ENCODE data around the gene ANTXR2.
"Not testable (repeated sequence)": the region's sequence is repeated elsewhere in the genome, so short reads cannot be mapped to it uniquely, and the experiment has no call there.

Gene ANTXR2

GRCh38 chr4:80007745-80008149 is 65.3 kb downstream of the ANTXR2 start:
- Histone ChIP-seq H3K4me1 (ENCODE audit: low read depth, poor library complexity, severe bottlenecking) (peaks cover 8% of the 10 kb centered on the region), H3K36me3 (ENCODE audit: insufficient read depth) (no peaks in the 10 kb centered on the region), H3K79me2 (ENCODE audit: insufficient read depth, low read depth) (no peaks in the 10 kb centered on the region), H3K27ac (no peak overlapping the region), H2AFZ (ENCODE audit: low read depth) (no peak overlapping the region), H3K27me3 (ENCODE audit: insufficient read depth, low read depth) (no peaks in the 10 kb centered on the region), H3K9ac (no peak overlapping the region), H3K4me2 (no peak overlapping the region), H3K4me3 (IDR thresholded peaks at IDR 0.05; ENCODE audit: insufficient read depth, low read depth, low read length) (no peak overlapping the region), H4K20me1 (ENCODE audit: insufficient read depth) (no peaks in the 10 kb centered on the region)
- TF ChIP-seq, protein P1, sequence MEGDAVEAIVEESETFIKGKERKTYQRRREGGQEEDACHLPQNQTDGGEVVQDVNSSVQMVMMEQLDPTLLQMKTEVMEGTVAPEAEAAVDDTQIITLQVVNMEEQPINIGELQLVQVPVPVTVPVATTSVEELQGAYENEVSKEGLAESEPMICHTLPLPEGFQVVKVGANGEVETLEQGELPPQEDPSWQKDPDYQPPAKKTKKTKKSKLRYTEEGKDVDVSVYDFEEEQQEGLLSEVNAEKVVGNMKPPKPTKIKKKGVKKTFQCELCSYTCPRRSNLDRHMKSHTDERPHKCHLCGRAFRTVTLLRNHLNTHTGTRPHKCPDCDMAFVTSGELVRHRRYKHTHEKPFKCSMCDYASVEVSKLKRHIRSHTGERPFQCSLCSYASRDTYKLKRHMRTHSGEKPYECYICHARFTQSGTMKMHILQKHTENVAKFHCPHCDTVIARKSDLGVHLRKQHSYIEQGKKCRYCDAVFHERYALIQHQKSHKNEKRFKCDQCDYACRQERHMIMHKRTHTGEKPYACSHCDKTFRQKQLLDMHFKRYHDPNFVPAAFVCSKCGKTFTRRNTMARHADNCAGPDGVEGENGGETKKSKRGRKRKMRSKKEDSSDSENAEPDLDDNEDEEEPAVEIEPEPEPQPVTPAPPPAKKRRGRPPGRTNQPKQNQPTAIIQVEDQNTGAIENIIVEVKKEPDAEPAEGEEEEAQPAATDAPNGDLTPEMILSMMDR (conservative IDR thresholded peaks at IDR 0.05; ENCODE audit: low read depth, low read length) = no peak

DNA sequence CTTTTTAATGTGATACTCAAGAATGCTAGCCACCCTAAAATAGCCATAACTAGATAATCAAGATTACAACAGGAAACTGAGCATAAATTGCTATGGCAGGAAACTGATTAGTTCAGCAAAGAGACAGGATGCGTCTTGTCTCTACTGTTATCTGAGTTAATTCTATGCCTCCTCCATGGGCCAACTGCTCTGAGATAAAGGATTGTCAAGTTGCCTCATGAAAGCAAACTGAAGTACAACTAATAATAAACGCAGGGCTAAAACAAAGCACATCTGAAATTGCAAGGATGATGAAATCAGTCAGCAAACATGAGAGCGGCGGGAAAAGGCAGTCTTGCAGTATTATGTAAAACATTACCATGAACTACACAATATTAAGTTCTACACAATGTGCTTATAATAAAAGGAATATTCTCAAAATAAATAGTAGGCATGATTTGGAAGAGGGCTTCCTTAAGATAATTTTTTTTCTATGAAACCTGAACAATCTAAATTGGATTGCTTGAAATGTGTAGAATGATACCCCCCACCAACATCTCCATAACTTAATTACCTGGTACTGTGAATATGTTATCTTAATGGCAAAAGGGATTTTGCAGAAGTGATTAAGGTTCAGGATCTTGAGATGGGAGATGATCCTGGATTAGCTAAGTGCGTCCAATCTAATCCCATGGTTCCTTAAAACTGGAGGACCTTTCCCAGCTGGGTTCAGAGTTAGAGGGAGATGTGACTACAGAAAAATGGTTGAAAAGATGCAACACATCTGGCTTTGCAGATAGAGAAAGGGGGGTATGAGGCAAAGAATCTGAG is 65.9 kb downstream of the ANTXR2 start:
- Histone ChIP-seq H2AFZ (ENCODE audit: low read depth) (no peak overlapping the region), H3K4me1 (ENCODE audit: low read depth, poor library complexity, severe bottlenecking) (peaks cover 8% of the 10 kb centered on the region), H3K4me3 (IDR thresholded peaks at IDR 0.05; ENCODE audit: insufficient read depth, low read depth, low read length) (no peak overlapping the region), H3K4me2 (no peak overlapping the region), H3K27ac (no peak overlapping the region), H3K27me3 (ENCODE audit: insufficient read depth, low read depth) (no peaks in the 10 kb centered on the region), H3K9ac (no peak overlapping the region), H3K36me3 (ENCODE audit: insufficient read depth) (no peaks in the 10 kb centered on the region), H4K20me1 (ENCODE audit: insufficient read depth) (no peaks in the 10 kb centered on the region), H3K79me2 (ENCODE audit: insufficient read depth, low read depth) (no peaks in the 10 kb centered on the region)
- TF ChIP-seq, protein P1 (conservative IDR thresholded peaks at IDR 0.05; ENCODE audit: low read depth, low read length) = no peak

- Histone ChIP-seq H3K4me3 (IDR thresholded peaks at IDR 0.05; ENCODE audit: insufficient read depth, low read depth, low read length) (no peak overlapping the region), H3K4me1 (ENCODE audit: low read depth, poor library complexity, severe bottlenecking) (peaks cover 8% of the 10 kb centered on the region), H3K36me3 (ENCODE audit: insufficient read depth) (no peaks in the 10 kb centered on the region), H3K9ac (no peak overlapping the region), H4K20me1 (ENCODE audit: insufficient read depth) (no peaks in the 10 kb centered on the region), H3K27me3 (ENCODE audit: insufficient read depth, low read depth) (no peaks in the 10 kb centered on the region), H3K27ac (no peak overlapping the region), H2AFZ (ENCODE audit: low read depth) (no peak overlapping the region), H3K4me2 (no peak overlapping the region), H3K79me2 (ENCODE audit: insufficient read depth, low read depth) (no peaks in the 10 kb centered on the region)
- TF ChIP-seq, protein P1 (conservative IDR thresholded peaks at IDR 0.05; ENCODE audit: low read depth, low read length) = no peak
These were observed 67.2 kb downstream of the ANTXR2 start for GRCh38 chr4:80005863-80006262.

DNA sequence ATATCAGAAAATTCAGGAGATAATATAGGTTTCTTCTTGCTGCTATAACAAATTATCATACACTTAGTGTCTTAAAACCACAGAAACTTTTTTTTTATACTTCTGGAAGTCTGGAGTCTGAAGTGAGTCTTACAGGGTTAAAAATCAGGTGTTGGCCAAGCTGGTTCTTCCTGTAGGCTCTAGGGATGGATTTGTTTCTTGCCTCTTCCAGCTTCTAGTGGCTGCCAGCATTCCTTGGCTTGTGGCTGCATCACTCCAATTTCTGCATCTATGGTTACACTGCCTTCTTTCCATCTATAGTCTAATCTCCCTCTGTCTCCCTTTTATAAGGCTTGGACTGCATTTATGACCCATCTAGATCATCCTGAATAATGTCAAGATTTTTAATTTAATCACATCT is 68.7 kb downstream of the ANTXR2 start:
- TF ChIP-seq, protein P1 (conservative IDR thresholded peaks at IDR 0.05; ENCODE audit: low read depth, low read length) = no peak
- Histone ChIP-seq H3K4me2 (no peak overlapping the region), H2AFZ (ENCODE audit: low read depth) (no peak overlapping the region), H3K9ac (no peak overlapping the region), H4K20me1 (ENCODE audit: insufficient read depth) (no peaks in the 10 kb centered on the region), H3K79me2 (ENCODE audit: insufficient read depth, low read depth) (no peaks in the 10 kb centered on the region), H3K27me3 (ENCODE audit: insufficient read depth, low read depth) (no peaks in the 10 kb centered on the region), H3K4me1 (ENCODE audit: low read depth, poor library complexity, severe bottlenecking) (peaks cover 8% of the 10 kb centered on the region), H3K4me3 (IDR thresholded peaks at IDR 0.05; ENCODE audit: insufficient read depth, low read depth, low read length) (no peak overlapping the region), H3K27ac (no peak overlapping the region), H3K36me3 (ENCODE audit: insufficient read depth) (no peaks in the 10 kb centered on the region; the same call in 1 of the 2 replicates)

DNA sequence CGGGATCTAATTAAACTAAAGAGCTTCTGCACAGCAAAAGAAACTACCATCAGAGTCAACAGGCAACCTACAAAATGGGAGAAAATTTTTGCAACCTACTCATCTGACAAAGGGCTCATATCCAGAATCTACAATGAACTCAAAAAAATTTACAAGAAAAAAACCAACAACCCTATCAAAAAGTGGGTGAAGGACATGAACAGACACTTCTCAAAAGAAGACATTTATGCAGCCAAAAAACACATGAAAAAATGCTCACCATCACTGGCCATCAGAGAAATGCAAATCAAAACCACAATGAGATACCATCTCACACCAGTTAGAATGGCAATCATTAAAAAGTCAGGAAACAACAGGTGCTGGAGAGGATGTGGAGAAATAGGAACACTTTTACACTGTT is 70.5 kb downstream of the ANTXR2 start:
- H3K4me2 ChIP-seq; H3K27ac ChIP-seq; H2AFZ ChIP-seq (ENCODE audit: low read depth); H3K4me1 ChIP-seq (ENCODE audit: low read depth, poor library complexity, severe bottlenecking); H3K4me3 ChIP-seq (IDR thresholded peaks at IDR 0.05; ENCODE audit: insufficient read depth, low read depth, low read length); H3K27me3 ChIP-seq (ENCODE audit: insufficient read depth, low read depth); H3K79me2 ChIP-seq (ENCODE audit: insufficient read depth, low read depth); H3K9ac ChIP-seq; H4K20me1 ChIP-seq (ENCODE audit: insufficient read depth); H3K36me3 ChIP-seq (ENCODE audit: insufficient read depth): not testable (repeated sequence)

DNA sequence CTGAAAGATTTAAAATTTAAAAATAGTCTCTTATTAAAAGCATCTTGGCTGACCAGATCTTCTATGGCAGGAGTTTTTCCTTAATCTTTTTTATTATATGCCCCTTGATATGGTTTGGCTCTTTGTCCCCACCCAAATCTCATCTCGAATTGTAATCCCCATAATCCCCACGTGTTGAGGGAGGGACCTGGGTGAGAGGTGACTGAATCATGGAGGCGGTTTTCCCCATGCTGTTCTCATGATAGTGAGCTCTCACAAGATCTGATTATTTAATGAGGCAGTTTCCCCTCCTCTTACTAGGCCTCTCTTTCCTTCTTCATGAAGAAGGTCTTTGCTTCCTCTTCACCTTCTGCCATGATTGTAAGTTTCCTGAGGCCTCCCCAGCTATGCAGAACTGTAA is 74.0 kb downstream of the ANTXR2 start:
- H3K27me3 ChIP-seq (ENCODE audit: insufficient read depth, low read depth); H3K9ac ChIP-seq; H3K36me3 ChIP-seq (ENCODE audit: insufficient read depth); H2AFZ ChIP-seq (ENCODE audit: low read depth); H3K4me3 ChIP-seq (IDR thresholded peaks at IDR 0.05; ENCODE audit: insufficient read depth, low read depth, low read length); H3K4me1 ChIP-seq (ENCODE audit: low read depth, poor library complexity, severe bottlenecking); H4K20me1 ChIP-seq (ENCODE audit: insufficient read depth); H3K4me2 ChIP-seq; H3K79me2 ChIP-seq (ENCODE audit: insufficient read depth, low read depth); H3K27ac ChIP-seq: not testable (repeated sequence)

Measured in KMS-11 (cell line).